ENCODE measurements around the gene SLC4A1AP.

SLC4A1AP gene

DNA sequence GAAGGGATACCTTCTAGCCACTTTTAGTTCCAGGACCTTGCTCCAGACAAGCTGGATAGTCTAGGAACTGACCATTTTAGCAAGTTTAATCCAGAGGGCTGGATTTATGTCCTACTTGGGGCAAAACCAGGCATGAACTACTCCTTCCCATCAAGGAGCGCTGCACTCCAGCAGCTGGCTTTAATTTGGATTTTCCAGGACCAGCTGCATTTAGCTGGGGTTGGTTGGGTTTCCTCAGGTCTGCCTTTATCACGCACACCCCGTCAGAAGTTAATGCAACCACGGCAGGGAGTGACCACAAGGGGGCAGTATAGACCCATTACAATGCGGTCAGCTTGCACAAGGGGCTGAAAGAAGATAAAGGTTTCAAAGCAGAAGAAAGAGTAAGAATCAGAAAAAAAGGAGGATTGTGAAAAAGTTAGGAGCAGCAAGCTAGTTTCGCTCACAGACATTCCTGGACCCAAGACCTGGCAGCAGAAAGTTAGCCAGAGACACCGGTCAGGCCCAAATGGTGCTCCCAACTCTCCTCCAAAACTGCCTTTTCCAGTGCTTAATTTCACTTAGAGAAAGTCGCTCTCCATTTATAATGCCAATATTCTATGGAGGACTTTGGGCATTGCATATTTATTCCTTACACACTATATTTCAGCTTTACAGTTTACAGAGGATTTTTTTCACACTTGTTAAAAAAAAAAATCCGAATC is 40.1 kb downstream of the SLC4A1AP start:
- peak; percentile 45 for DNase-seq

DNA sequence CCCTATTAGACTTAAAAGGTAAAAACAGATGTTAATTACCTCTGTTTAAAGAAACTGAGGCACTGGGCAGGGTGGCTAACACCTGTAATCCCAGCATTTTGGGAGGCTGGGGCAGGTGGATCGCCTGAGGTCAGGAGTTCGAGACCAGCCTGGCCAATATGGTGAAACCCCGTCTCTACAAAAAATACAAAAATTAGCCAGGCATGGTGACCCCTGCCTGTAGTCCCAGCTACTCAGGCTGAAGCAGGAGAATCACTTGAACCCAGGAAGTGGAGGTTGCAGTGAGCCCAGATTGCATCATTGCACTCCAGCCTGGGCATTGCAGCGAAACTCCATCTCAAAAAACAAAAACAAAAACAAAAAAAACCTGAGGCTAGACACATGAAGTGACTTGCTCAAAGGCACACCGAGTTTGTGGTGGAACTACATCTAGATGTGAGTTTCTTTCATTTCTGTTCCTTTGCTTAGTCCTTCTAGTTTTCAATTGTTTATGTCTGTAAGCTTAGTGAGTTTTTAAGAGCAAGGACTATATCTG is 40.7 kb downstream of the SLC4A1AP start:
- DNase-seq: no peak

GRCh38 chr2:27705851-27706622 is 42.3 kb downstream of the SLC4A1AP start:
- DNase-seq: no peak

DNA sequence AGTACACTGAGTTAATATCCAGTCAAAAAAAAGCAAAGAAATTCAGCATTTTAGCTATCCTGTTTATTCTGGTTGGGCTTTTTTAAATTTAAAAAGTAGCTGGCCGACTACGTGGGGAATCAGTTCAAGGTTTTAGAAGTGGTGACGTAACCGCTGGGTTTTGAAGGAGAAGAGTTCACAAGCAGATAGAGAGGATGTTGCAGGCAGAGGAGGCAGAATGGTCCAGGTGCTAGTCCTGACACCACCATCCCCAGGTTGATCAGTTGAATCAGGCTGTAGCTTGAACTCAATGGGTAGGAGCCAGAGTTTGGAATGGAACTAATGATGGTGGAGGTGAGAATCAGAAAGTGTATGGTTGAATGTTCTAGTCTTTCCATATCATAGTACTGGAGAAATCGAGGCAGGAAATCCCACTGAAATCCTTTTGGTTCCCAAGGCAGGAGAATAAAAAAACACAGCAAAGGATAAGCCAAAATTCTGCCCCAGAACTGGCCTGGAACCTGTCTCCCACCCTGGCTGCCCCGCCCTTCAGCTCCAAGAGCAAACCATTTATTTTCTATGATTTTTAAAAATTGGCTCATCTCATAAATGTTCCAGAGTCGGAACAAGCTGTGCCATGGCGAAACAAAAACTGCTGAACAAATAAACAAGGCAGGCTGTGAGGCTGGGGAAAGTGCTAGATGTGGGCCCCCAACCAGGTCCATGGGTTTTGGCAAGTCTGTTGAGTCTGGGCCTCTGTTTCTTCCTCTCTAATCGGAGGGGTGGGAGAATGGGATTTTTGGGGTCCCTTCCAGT is 44.0 kb downstream of the SLC4A1AP start:
- no peak for DNase-seq

DNA sequence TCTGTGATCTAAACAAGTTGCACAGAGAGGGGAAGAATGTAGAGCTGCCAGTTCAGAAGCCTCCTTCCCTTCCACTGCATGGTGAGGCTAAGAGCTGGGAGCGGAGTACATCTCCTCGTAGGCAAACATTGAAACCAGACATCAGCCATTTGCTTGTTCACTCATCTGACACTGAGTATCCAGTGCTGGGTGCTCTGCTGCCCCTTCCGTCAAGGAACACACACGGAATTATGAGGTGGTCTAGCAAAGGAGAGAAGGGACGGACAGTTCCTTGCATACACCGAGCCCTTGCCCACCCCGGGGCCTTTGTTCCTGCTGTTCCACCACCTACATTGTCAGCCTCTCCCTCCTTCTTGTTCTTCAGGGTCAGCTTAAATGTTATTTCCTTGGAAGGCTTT is 44.6 kb downstream of the SLC4A1AP start:
- DNase-seq: no peak

DNA sequence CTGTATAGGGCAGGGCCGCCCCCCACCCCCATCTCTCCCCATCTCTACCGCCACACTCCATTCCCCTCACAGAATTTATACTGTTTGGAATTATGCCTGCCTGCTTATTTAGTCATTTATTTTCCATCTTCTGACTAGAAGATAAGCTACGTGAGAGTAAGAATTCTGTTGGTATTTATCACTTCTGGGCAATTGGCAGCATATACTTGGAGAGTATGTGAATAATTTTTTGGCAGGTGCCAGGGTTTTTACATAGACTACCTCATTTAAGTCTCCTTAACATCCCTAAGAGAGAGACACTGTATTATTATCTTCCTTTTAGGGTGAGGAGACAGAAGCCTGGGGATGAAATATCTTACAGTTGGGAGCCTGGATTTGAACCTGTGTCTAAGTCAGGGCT is 45.0 kb downstream of the SLC4A1AP start:
- DNase-seq: no peak

DNA sequence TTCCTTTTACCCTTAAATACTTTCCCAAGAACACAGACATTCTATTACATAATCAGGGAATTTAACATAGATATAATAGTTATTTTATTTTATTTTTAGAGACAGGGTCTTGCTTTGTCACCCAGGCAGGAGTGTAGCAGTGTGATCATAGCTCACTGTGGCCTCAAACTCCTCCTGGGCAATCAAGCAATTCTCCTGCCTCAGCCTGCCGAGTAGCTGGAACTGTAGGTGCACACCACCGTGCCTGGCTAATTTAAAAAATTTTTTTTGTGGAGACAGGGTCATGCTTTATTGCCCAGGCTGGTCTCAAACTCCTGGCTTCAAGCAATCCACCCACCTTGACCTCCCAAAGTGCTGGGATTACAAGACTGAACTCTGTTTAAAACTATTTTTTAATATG is 45.6 kb downstream of the SLC4A1AP start:
- no peak for DNase-seq

- no peak for DNase-seq
Observed at GRCh38 chr2:27709960-27710575, 46.4 kb downstream of the SLC4A1AP start.

- DNase-seq: no peak
Observed at GRCh38 chr2:27710640-27711430, 47.1 kb downstream of the SLC4A1AP start.

- no peak for DNase-seq
Observed at GRCh38 chr2:27711804-27712203, 48.1 kb downstream of the SLC4A1AP start.

DNA sequence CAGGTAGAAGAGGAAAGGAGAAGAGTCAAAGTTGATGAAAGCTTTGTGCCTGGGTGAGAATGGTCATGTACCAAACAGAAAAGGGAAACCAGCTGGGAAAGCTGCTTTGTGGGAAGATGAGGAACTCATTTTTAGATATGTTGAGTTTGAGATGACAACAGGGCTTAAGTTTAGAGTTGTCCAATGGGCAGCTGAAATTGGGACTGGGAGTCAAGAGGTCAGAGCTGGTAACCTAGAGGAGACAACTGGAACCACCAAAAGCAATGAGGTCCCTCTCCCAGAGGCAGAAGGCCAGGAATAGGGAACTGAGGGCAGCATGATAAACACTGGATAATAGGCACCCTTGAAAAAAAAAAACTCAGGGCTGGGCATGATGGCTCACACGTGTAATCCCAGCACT is 48.8 kb downstream of the SLC4A1AP start:
- no peak for DNase-seq

- DNase-seq: no peak
Observed at GRCh38 chr2:27713201-27713600, 49.5 kb downstream of the SLC4A1AP start.

DNA sequence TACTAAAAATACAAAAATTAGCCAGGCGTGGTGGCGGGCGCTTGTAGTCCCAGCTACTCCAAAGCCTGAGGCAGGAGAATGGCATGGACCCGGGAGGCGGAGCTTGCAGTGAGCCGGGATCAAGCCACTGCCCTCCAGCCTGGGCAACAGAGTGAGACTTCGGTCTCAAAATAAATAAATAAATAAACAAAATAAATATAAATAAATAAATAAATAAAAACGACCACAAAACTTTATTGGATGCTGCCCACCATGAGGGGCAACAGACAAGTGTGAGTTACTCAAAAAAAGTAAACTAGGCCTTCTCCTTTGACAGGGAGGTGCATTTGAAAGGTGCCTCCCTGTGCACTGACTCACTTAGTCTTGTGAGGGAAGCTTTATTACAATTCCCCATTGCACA is 50.4 kb downstream of the SLC4A1AP start:
- DNase-seq: no peak

GRCh38 chr2:27714851-27715291 is 51.2 kb downstream of the SLC4A1AP start:
- DNase-seq: no peak

DNA sequence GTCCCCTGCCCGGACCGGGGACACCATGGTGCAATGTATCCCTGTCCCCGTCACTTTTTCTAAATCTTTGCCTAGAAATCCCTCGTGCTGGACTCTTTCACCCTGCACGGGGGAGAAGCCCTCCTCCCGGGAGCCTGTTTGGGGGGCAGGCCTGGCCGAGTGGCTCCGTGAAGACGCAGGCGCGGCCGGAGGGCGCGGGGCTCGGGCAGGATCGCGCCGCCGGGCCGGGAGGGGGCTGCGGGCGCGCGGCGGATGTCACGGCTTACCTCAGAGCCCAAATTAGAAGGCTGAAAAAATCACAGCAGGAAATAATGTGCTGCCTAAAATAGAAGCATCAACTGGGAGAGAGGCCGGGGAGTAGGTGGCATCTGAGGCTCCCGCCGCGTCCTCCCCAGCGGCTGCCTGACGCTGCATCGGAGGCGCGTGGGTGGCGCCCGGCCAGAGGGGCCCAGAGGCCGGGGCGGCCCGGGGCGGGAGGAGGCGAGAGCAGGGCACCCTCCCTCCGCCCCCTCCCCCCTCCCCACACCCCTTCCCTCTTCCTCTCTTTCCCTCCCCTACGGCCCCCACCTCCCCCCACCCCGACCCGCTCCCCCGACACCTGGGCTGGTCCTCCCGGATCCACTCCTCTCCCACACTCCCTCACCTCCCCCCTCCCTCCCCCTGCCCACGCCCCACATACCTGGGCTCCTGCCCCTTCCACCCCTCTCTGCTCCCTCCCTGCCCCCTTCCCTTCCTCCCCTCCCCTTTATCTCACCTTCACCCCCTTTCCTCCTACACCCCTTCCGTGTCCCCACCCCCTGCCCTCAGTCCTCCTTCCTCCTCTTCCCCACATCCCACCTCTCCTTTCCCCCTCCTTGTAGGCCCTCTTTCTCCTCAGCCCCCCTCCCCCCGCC is 51.9 kb downstream of the SLC4A1AP start:
- no peak for DNase-seq

GRCh38 chr2:27716301-27717069 is 52.8 kb downstream of the SLC4A1AP start:
- no peak for DNase-seq

DNA sequence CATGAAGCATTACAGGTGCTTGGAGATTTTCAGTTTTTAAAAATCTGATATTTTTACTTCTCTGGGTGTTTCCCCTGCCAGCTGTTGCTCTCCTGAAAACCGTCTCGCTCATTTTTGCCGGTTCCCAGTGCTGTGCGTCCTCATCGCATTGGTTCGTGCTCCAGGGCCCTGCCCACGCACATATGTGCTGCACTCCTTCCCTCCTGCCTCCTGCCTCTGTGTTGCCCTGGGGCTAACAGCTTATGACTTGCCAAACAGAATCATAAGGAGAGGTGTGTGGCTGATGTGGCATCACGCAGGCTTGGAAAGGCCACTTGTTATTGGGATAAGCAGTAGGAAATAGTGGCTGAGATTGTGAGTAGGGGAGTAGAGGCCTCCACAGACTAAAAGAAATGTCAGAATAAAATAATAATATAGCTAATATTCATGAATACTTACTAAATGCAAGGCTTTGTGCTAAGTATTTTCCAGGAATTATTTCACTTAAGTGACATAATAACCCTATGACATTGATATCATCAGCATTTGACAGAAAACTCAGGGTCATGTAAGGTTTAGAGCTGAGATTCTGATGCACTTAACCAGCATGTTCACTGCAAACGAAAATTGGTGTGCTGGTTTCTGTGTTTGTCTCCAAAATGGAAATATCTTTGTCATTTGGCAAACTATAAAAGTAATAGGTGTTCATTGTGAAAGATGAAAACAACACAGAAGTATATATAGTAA is 53.5 kb downstream of the SLC4A1AP start:
- no peak for DNase-seq

DNA sequence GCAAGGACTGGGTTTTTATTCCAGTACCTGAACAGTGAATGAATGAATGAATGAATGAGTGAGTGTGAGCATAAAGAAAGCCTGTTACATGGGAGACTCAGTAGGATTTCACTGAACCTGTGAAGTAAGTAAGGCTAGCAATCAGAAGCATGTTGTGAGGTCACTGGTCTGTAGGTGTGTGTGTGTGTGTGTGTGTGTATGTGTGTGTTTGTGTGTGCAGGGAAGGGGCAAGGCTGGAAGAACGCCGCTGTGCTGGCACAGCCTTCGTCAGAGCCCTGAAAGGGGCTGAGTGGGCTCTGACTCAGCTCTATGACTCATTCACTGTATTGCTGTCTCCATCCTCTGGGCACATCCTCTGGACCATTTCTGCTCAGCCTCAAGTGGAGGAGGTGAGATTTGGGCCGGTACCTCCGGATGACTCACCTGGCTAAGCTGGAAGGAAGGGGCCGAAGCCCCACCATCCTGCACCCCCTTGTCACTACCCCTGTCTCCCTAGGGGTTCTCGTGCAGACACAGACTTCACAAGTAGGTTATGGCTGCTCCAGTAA is 56.4 kb downstream of the SLC4A1AP start:
- no peak for DNase-seq

DNA sequence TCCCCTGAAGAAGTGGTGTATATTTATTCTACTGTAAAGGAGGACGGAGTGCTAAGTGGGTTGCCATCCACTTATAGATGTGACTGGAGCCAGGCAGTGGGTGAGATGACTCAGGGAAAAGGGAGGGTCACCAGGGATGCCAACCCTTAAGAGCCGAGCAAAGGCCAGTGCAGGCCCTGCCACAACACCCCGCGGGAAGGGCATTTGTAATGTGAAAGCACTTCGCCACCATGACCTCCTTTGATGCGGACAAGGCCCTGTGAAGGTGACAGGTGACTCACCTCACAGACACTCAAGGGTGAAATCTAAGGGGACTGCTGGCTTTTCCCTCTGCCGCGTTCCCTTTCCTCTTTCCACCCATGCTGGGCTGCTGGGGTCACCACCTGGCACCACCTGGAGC is 57.6 kb downstream of the SLC4A1AP start:
- no peak for DNase-seq

All from NCI-H774 (cell line).